HCT116 (cell line): ENCODE results near the gene PRKAG2.

Experiments
- CEBPB ChIP-seq: IDR thresholded peaks from 2 replicates; pipeline ENCODE4 v1.6.1; 2012; ENCODE audit warnings: low read depth
- CTCF ChIP-seq, 3 experiments: fragments of 200-600 bp in 1 of 3; sonication (generic) in 1 of 3; IDR thresholded peaks in 2 of 3; conservative IDR thresholded peaks in 1 of 3; 2 replicates each; pipeline ENCODE4 v1.5.1; 2012 to 2017; ENCODE audit warnings: low read depth in 2 of 3, low read length in 2 of 3, antibody characterized with exemption in 1 of 3, borderline replicate concordance in 1 of 3, control low read depth in 1 of 3, mild to moderate bottlenecking in 1 of 3, mixed read lengths in 1 of 3, mixed run types in 1 of 3, moderate library complexity in 1 of 3; ENCODE audit not compliant: insufficient read depth in 1 of 3
- EGR1 ChIP-seq: IDR thresholded peaks from 2 replicates; pipeline ENCODE4 v1.6.1; 2012; ENCODE audit warnings: low read depth
- ELF1 ChIP-seq: IDR thresholded peaks from 2 replicates; pipeline ENCODE4 v1.6.1; 2012; ENCODE audit warnings: low read depth, borderline replicate concordance
- EZH2 ChIP-seq: fragments of 200-600 bp; sonication (generic); IDR thresholded peaks from 2 replicates; pipeline ENCODE4 v1.6.1; 2017; ENCODE audit warnings: antibody characterized with exemption, mixed run types
- EZH2phosphoT487 ChIP-seq: fragments of 200-600 bp; IDR thresholded peaks from 2 replicates; pipeline ENCODE4 v1.6.1; 2018; ENCODE audit warnings: antibody characterized with exemption, borderline replicate concordance
- FOSL1 ChIP-seq: IDR thresholded peaks from 2 replicates; pipeline ENCODE4 v1.6.1; 2012; ENCODE audit warnings: low read depth
- JUND ChIP-seq: IDR thresholded peaks from 2 replicates; pipeline ENCODE4 v1.6.1; 2012
- MAX ChIP-seq: IDR thresholded peaks from 2 replicates; pipeline ENCODE4 v1.6.1; 2012
- POLR2A ChIP-seq: IDR thresholded peaks from 2 replicates; pipeline ENCODE4 v1.7.0; 2011; ENCODE audit warnings: borderline replicate concordance; ENCODE audit not compliant: insufficient read depth, insufficient read length; ENCODE audit errors: extremely low read depth
- POLR2AphosphoS5 ChIP-seq: IDR thresholded peaks from 2 replicates; pipeline ENCODE4 v1.6.1; 2011; ENCODE audit warnings: mild to moderate bottlenecking, low read depth, low read length, moderate library complexity
- RAD21 ChIP-seq: IDR thresholded peaks from 2 replicates; pipeline ENCODE4 v1.6.1; 2012; ENCODE audit warnings: low read depth, mild to moderate bottlenecking
- REST ChIP-seq: IDR thresholded peaks from 2 replicates; pipeline ENCODE4 v1.6.1; 2012; ENCODE audit warnings: low read depth
- SP1 ChIP-seq: IDR thresholded peaks from 2 replicates; pipeline ENCODE4 v1.6.1; 2012; ENCODE audit warnings: low read depth

- TF ChIP-seq EGR1 (no peak), CTCF (IDR thresholded peaks at IDR 0.05 in 2 of 3, conservative IDR thresholded peaks at IDR 0.05 in 1 of 3; ENCODE audit: borderline replicate concordance in 1 of 3, insufficient read depth in 1 of 3, low read depth in 2 of 3, low read length in 2 of 3) (no peak), EZH2 (no peak), MAX (no peak), REST (no peak), ELF1 (no peak), EZH2phosphoT487 (no peak), FOSL1 (no peak), POLR2A (no peak), CEBPB (no peak), SP1 (no peak), POLR2AphosphoS5 (no peak), RAD21 (no peak), JUND (no peak)
These were observed 133.4 kb downstream of the PRKAG2 start for GRCh38 chr7:151743481-151743983.
